ENCODE results near the gene RELA.

The RELA gene

GRCh38 chr11:65623852-65624616 is 38.7 kb downstream of the RELA start:
- Mint-ChIP-seq H3K4me3 (no peak overlapping the region), H3K27ac (no peak overlapping the region), H3K36me3 (ENCODE audit: low read depth) (peaks cover 15% of the 10 kb centered on the region), H3K27me3 (ENCODE audit: low read depth) (no peaks in the 10 kb centered on the region), H3K4me1 (no peaks in the 10 kb centered on the region), H3K9me3 (no peaks in the 10 kb centered on the region)
- TF ChIP-seq CTCF (IDR thresholded peaks at IDR 0.05; ENCODE audit: unreplicated experiment in 3 of 3), result no peak

GRCh38 chr11:65623177-65623576 is 39.5 kb downstream of the RELA start:
- no peak for TF ChIP-seq CTCF (IDR thresholded peaks at IDR 0.05; ENCODE audit: unreplicated experiment in 3 of 3)
- Mint-ChIP-seq H3K27ac (no peak overlapping the region), H3K4me3 (no peak overlapping the region), H3K36me3 (ENCODE audit: low read depth) (peaks cover 17% of the 10 kb centered on the region), H3K27me3 (ENCODE audit: low read depth) (no peaks in the 10 kb centered on the region), H3K9me3 (no peaks in the 10 kb centered on the region), H3K4me1 (no peaks in the 10 kb centered on the region)

- Mint-ChIP-seq H3K4me1 (peaks cover under 1% of the 10 kb centered on the region), H3K9me3 (no peaks in the 10 kb centered on the region), H3K36me3 (ENCODE audit: low read depth) (peaks cover 17% of the 10 kb centered on the region), H3K27me3 (ENCODE audit: low read depth) (no peaks in the 10 kb centered on the region), H3K4me3 (no peak overlapping the region), H3K27ac (no peak overlapping the region)
- no peak for TF ChIP-seq CTCF (IDR thresholded peaks at IDR 0.05; ENCODE audit: unreplicated experiment in 3 of 3)
Measured at GRCh38 chr11:65622011-65622410, 40.7 kb downstream of the RELA start.

- Mint-ChIP-seq H3K9me3 (no peaks in the 10 kb centered on the region), H3K27ac (no peak overlapping the region), H3K4me3 (no peak overlapping the region), H3K27me3 (ENCODE audit: low read depth) (no peaks in the 10 kb centered on the region), H3K4me1 (peaks cover 6% of the 10 kb centered on the region), H3K36me3 (ENCODE audit: low read depth) (peaks cover 22% of the 10 kb centered on the region)
- no peak for TF ChIP-seq CTCF (IDR thresholded peaks at IDR 0.05; ENCODE audit: unreplicated experiment in 3 of 3)
Measured at GRCh38 chr11:65621460-65621859, 41.3 kb downstream of the RELA start.

GRCh38 chr11:65620666-65621065 is 42.0 kb downstream of the RELA start:
- Mint-ChIP-seq H3K4me1 (peaks cover 8% of the 10 kb centered on the region), H3K27ac (no peak overlapping the region), H3K9me3 (no peaks in the 10 kb centered on the region), H3K27me3 (ENCODE audit: low read depth) (no peaks in the 10 kb centered on the region), H3K4me3 (no peak overlapping the region), H3K36me3 (ENCODE audit: low read depth) (peaks cover 22% of the 10 kb centered on the region)
- no peak for TF ChIP-seq CTCF (IDR thresholded peaks at IDR 0.05; ENCODE audit: unreplicated experiment in 3 of 3)

Measured in nephron (organoid).